Measurements from ENCODE around the gene OVCH1.
A peak's percentile ranks its signal among the peaks of the same experiment; 100 is the strongest.

GRCh38 chr12:29380536-29381523 is 116.7 kb downstream of the OVCH1 start, which contains the start of gene ERGIC2:
- TF ChIP-seq CTCF (IDR thresholded peaks at IDR 0.05): no peak
- peak; percentile 51 to 70 for TF ChIP-seq POLR2A (IDR thresholded peaks at IDR 0.05)
